Ovary (tissue), 3 donors: ENCODE measurements around the gene ATP5MC2.

Experiments used
- CTCF ChIP-seq, 3 donors: fragments of 450-650 bp in 2 of 3; fragments of 200-600 bp in 1 of 3; IDR thresholded peaks; one replicate each; pipeline versions ENCODE4 v1.5.1 to v1.8.0; 2016 to 2022; ENCODE audit warnings: antibody characterized with exemption in 3 of 3, mild to moderate bottlenecking in 1 of 3
- EP300 ChIP-seq: sonication (generic); formaldehyde crosslinking; IDR thresholded peaks from one replicate; pipeline ENCODE4 v1.6.1; 2017; ENCODE audit warnings: antibody characterized with exemption
- donor health status: DM: no; HTN: no; CAD: no.

DNA sequence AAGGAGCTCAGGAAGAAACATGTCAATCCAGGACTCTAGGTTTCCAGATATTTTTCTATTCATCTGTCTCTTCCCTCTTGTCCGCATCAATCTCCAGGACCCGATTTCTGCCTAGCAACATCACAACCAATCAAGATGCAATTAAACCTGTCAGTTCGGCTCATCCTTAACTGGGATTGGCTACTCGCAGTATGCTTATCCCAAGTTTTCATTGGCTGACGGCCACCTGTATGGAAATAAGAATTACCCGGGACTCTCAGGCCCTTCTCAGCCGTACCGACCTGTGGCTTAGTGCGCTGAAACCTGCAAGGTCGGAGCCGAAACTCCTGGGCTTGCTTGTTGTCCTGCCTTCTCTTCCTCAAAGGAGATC, 20.4 kb upstream of the ATP5MC2 start:
- TF ChIP-seq CTCF (IDR thresholded peaks at IDR 0.05) (no peak), EP300 (no peak)
